K562 (cell line): ENCODE data around the gene PGD. TPM values are rescaled to one million over a fixed set of nuclear protein-coding genes. Genes with fewer than 3 reads are reported as not detected.

Source experiments
- ATAC-seq: fragments of 200-7000 bp; cut with Tn5 transposase; 3 replicates; pipeline ENCODE4 v1.9.1; 2020; ENCODE audit warnings: moderate library complexity
- BruUV-seq: library from RNA; stranded (reverse); fragments of 400-500 nt; replicated peaks from 2 replicates; lab custom pipeline; 2021; lab: Mats Ljungman, UMichigan
- CTCF ChIA-PET: fragments of 300-600 bp; formaldehyde crosslinking; extraction: SDS; loops from one replicate; lab custom pipeline; 2021; ENCODE audit warnings: low intra/inter-chr PET ratio; lab: Yijun Ruan, JAX
- POLR2A ChIA-PET: fragments of 300-600, 350-650 bp; sonication (Branson Sonifier 250); formaldehyde crosslinking; extraction: SDS; loops from one replicate; lab custom pipeline; 2021; ENCODE audit warnings: antibody characterized with exemption, inconsistent platforms; lab: Yijun Ruan, JAX
- DNase-seq, 4 experiments: peaks; one replicate each; pipeline versions ENCODE4 v3.0.0 to v3.0.0-alpha.2; 2011 to 2018; ENCODE audit warnings: low spot score in 3 of 4, mixed read lengths in 3 of 4; ENCODE audit errors: extremely low read depth in 1 of 4
- FAIRE-seq: peaks from 2 replicates; lab custom pipeline; 2011; peaks lifted over from hg19 to GRCh38; lab: Jason Lieb, UNC
- H2AFZ ChIP-seq: 2 replicates; pipeline ENCODE4 v1.6.0; 2011; ENCODE audit warnings: low read depth, low read length, control low read depth, inconsistent platforms
- H3K27ac ChIP-seq: fragments of 200-600 bp; 3 replicates; pipeline ENCODE4 v1.8.0; 2011; ENCODE audit warnings: low read depth, mild to moderate bottlenecking, control low read depth, inconsistent platforms, low read length, moderate library complexity, mixed read lengths; ENCODE audit errors: extremely low read depth
- H3K27me3 ChIP-seq, 2 experiments: fragments of 300-600 bp in 1 of 2; 2 replicates in 1 of 2; 3 replicates in 1 of 2; pipeline versions ENCODE4 v1.6.0 to v1.8.0; 2011; ENCODE audit warnings: inconsistent platforms in 2 of 2, low read length in 2 of 2, mild to moderate bottlenecking in 1 of 2, mixed read lengths in 1 of 2, moderate library complexity in 1 of 2; ENCODE audit not compliant: control insufficient read depth in 2 of 2, insufficient read depth in 2 of 2
- H3K36me3 ChIP-seq: fragments of 300-600 bp; 3 replicates; pipeline ENCODE4 v1.8.0; 2011; ENCODE audit warnings: mild to moderate bottlenecking, low read length, inconsistent platforms; ENCODE audit not compliant: control insufficient read depth, insufficient read depth
- H3K4me1 ChIP-seq, 2 experiments: fragments of 200-600 bp in 1 of 2; replicated peaks in 1 of 2; 2 replicates in 1 of 2; 3 replicates in 1 of 2; pipeline versions ENCODE4 v1.5.1 to v1.8.0; 2011; ENCODE audit warnings: inconsistent platforms in 2 of 2, low read length in 2 of 2, mild to moderate bottlenecking in 1 of 2, mixed read lengths in 1 of 2, moderate library complexity in 1 of 2; ENCODE audit not compliant: control insufficient read depth in 2 of 2, insufficient read depth in 2 of 2
- H3K4me2 ChIP-seq: 2 replicates; pipeline ENCODE4 v1.6.1; 2011; ENCODE audit warnings: low read length, control low read depth, inconsistent platforms, mixed read lengths; ENCODE audit not compliant: insufficient read depth
- H3K4me3 ChIP-seq: fragments of 200-600 bp; sonication (generic), shearing (Covaris generic); 2 replicates; pipeline ENCODE4 v1.5.1; 2016; ENCODE audit warnings: control low read depth, inconsistent platforms
- H3K79me2 ChIP-seq: fragments of 200-600 bp; 3 replicates; pipeline ENCODE4 v1.8.0; 2011; ENCODE audit warnings: low read length, inconsistent platforms; ENCODE audit not compliant: control insufficient read depth, insufficient read depth
- H3K9ac ChIP-seq, 2 experiments: 2 replicates each; pipeline versions ENCODE4 v1.6.0 to v1.6.1; 2011; ENCODE audit warnings: low read depth in 2 of 2, low read length in 2 of 2, control low read depth in 1 of 2, inconsistent platforms in 1 of 2, mild to moderate bottlenecking in 1 of 2, mixed read lengths in 1 of 2; ENCODE audit not compliant: insufficient read depth in 1 of 2
- H3K9me1 ChIP-seq: one replicate; pipeline ENCODE4 v1.6.0; 2011; ENCODE audit warnings: inconsistent platforms, mild to moderate bottlenecking, low read length, moderate library complexity; ENCODE audit not compliant: control insufficient read depth, insufficient read depth
- H3K9me3 ChIP-seq: replicated peaks from 2 replicates; pipeline ENCODE4 v1.5.1; 2011; ENCODE audit warnings: low read depth, low read length, inconsistent platforms; ENCODE audit not compliant: control insufficient read depth, insufficient read depth
- H4K20me1 ChIP-seq: replicated peaks from 2 replicates; pipeline ENCODE4 v1.6.1; 2011; ENCODE audit warnings: low read length, inconsistent platforms, mixed read lengths; ENCODE audit not compliant: control insufficient read depth, insufficient read depth
- DACH1 ChIP-seq: fragments of 450-650 bp; IDR thresholded peaks from 2 replicates; pipeline ENCODE4 v1.6.1; 2018; ENCODE audit not compliant: partially characterized antibody
- FOXM1 ChIP-seq, 2 experiments: fragments of 450-650 bp in 1 of 2; sonication (generic) in 1 of 2; formaldehyde crosslinking in 1 of 2; IDR thresholded peaks; 2 replicates each; pipeline versions ENCODE4 v1.6.1 to v1.9.0; 2017 to 2022; ENCODE audit warnings: low read depth in 2 of 2, mild to moderate bottlenecking in 2 of 2, missing genetic modification reagents in 1 of 2, moderate library complexity in 1 of 2
- HDAC1 ChIP-seq, 2 experiments: fragments of 450-650 bp; IDR thresholded peaks; 2 replicates each; pipeline ENCODE4 v1.6.1; 2016 to 2017; ENCODE audit warnings: inconsistent platforms in 1 of 2, mild to moderate bottlenecking in 1 of 2, moderate library complexity in 1 of 2
- HNRNPLL ChIP-seq: fragments of 200-400 bp; formaldehyde crosslinking; IDR thresholded peaks from 2 replicates; pipeline ENCODE4 v1.6.1; 2017; ENCODE audit warnings: low read length, low read depth, mild to moderate bottlenecking; ENCODE audit not compliant: poor library complexity, severe bottlenecking
- NBN ChIP-seq: fragments of 450-650 bp; IDR thresholded peaks from 2 replicates; pipeline ENCODE4 v1.6.1; 2016; ENCODE audit warnings: low read depth, mild to moderate bottlenecking
- RBM25 ChIP-seq: fragments of 200-400 bp; formaldehyde crosslinking; IDR thresholded peaks from 2 replicates; pipeline ENCODE4 v1.6.1; 2018; ENCODE audit warnings: low read length, low read depth, moderate library complexity; ENCODE audit not compliant: severe bottlenecking
- SIX5 ChIP-seq, 2 experiments: IDR thresholded peaks; 2 replicates each; pipeline ENCODE4 v1.6.1; 2011; ENCODE audit warnings: low read length in 2 of 2, borderline replicate concordance in 1 of 2, low read depth in 1 of 2, mild to moderate bottlenecking in 1 of 2, moderate library complexity in 1 of 2; ENCODE audit not compliant: insufficient read depth in 1 of 2
- TFAM ChIP-seq: fragments of 250-450 bp; sonication (Bioruptor Pico); conservative IDR thresholded peaks from 2 replicates; pipeline ENCODE4 v1.5.0; 2021; ENCODE audit warnings: mild to moderate bottlenecking, moderate library complexity
- ZNF121 ChIP-seq: sonication (generic); formaldehyde crosslinking; conservative IDR thresholded peaks from 2 replicates; pipeline ENCODE4 v1.8.0; 2022; ENCODE audit warnings: missing genetic modification reagents
- ZNF764 ChIP-seq: fragments of 250-450 bp; sonication (Bioruptor Pico); IDR thresholded peaks from 2 replicates; pipeline ENCODE4 v1.4.0; 2020; ENCODE audit warnings: low read depth, mild to moderate bottlenecking, moderate library complexity
- ZNF830 ChIP-seq: fragments of 250-450 bp; sonication (Bioruptor Pico); IDR thresholded peaks from 2 replicates; pipeline ENCODE4 v1.5.0; 2021; ENCODE audit warnings: mild to moderate bottlenecking
- WGBS: fragments of 100-300 bp; shearing (Covaris generic); methylation state at CpG from one replicate; pipeline ENCODE4 v1.1.6; 2016; ENCODE audit warnings: low coverage, mixed read lengths; ENCODE audit not compliant: insufficient coverage; ENCODE audit errors: missing lambda C conversion rate; 5-methylcytosine and 5-hydroxymethylcytosine counted together
- in situ Hi-C: fragments of 300-500 bp; cut with MboI; formaldehyde crosslinking; loops from 4 replicates; pipeline ENCODE4 v1.15.0; 2018; ENCODE audit warnings: inconsistent platforms, mixed read lengths
- intact Hi-C: fragments of 100-400 bp; cut with micrococcal nuclease; formaldehyde crosslinking; loops from 2 replicates; pipeline ENCODE4 v1.14.2; 2022
- polyA plus RNA-seq, 8 experiments: library from polyadenylated mRNA; depleted of rRNA in 4 of 8; stranded (reverse) in 5 of 8; unstranded in 3 of 8; fragments of >200 nt; fragmentation: Nextera tagmentation in 2 of 8; fragmentation: Illumina TruSeq in 1 of 8; extraction: Ambion mirVana in 2 of 8; extraction: Trizol in 1 of 8; gene quantifications; 2 replicates each; pipeline versions ENCODE4 v1.2.1 to v1.2.3, GENCODE V29; 2011 to 2014; ENCODE audit warnings: inconsistent platforms in 1 of 8, missing spikeins in 1 of 8
- total RNA-seq, 7 experiments: library from RNA; depleted of rRNA in 6 of 7; stranded (reverse); fragments of >200 nt in 6 of 7; fragmentation: Illumina TruSeq in 2 of 7; extraction: Trizol in 2 of 7; gene quantifications; 2 replicates each; pipeline versions ENCODE4 v1.2.1 to v1.2.3, GENCODE V29; 2011 to 2021; ENCODE audit warnings: low replicate concordance in 1 of 7

Gene PGD
- total and polyA plus RNA-seq, 9 of the 15 experiments (the other 6 are each of a cell fraction or from before 2014, with no cell fraction given) = 177 to 542 (median 270) TPM

DNA sequence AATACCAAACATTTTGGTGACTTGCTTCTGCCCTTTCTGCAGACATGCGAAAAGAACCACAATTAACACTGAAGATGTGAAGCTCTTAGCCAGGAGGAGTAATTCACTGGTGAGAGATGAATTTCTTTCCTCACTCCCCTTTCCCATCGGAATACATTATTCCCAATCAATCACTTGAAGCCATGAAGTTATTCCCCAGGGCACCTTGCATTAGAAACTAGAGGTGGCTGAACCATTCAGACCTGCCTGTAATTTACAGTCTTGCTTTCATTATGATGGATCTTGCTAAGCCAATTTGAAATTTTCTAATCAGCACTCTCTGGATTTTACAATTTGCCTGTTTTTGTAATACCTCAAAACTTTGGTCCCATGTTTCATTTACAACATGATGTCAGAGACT, 41.4 kb downstream of the PGD start:
- H3K9me1 ChIP-seq = no peaks in the 10 kb centered on the region
- 77% methylated on average over 2 of the region's 2 CpGs for WGBS
- H3K27me3 ChIP-seq = no peaks in the 10 kb centered on the region
- DNase-seq (no peak), FAIRE-seq (no peak), ATAC-seq (no peak)
- no peak for TF ChIP-seq ZNF764 (CRISPR knock-in tag)
- no peak for TF ChIP-seq FOXM1 (IDR thresholded peaks at IDR 0.05; ENCODE audit: low read depth)
- TF ChIP-seq FOXM1 (CRISPR knock-in tag; IDR thresholded peaks at IDR 0.05; ENCODE audit: low read depth) = no peak
- no peak for TF ChIP-seq ZNF121
- TF ChIP-seq HNRNPLL = no peak
- no peak for TF ChIP-seq ZNF830
- no peak for TF ChIP-seq TFAM (CRISPR knock-in tag)
- no peak for TF ChIP-seq NBN
- TF ChIP-seq HDAC1 (IDR thresholded peaks at IDR 0.05) = no peak
- no peak for TF ChIP-seq SIX5 (IDR thresholded peaks at IDR 0.05; ENCODE audit: borderline replicate concordance in 1 of 2, insufficient read depth in 1 of 2, low read depth in 1 of 2, low read length in 2 of 2)
- no peak for TF ChIP-seq RBM25
- TF ChIP-seq DACH1 = no peak
- H3K4me3 ChIP-seq = no peak overlapping the region
- peaks cover 3% of the 10 kb centered on the region; the same call in 1 of the 3 replicates for H3K36me3 ChIP-seq
- H3K4me1 ChIP-seq = no peaks in the 10 kb centered on the region
- intact Hi-C loops = no loop called here
- BruUV-seq = no TSS peak
- CTCF ChIA-PET = no interaction called here
- H3K9me3 ChIP-seq = no peaks in the 10 kb centered on the region
- in situ Hi-C loops = no loop called here
- no peak overlapping the region for H3K9ac ChIP-seq
- H2AFZ ChIP-seq = no peak overlapping the region
- POLR2A ChIA-PET = no interaction called here
- H3K4me2 ChIP-seq = no peak overlapping the region
- H3K27ac ChIP-seq = no peak overlapping the region
- H3K79me2 ChIP-seq = no peaks in the 10 kb centered on the region
- no peaks in the 10 kb centered on the region for H4K20me1 ChIP-seq
